NCI-H1436 (cell line): ENCODE data around the gene SH2D7.

ENCODE experiments used
- DNase-seq: peaks from one replicate; lab custom pipeline; 2025; lab: John Stamatoyannopoulos, UW

The SH2D7 gene

GRCh38 chr15:78061963-78062427, 30.4 kb upstream of the SH2D7 start:
- DNase-seq: peak; percentile 4

DNA sequence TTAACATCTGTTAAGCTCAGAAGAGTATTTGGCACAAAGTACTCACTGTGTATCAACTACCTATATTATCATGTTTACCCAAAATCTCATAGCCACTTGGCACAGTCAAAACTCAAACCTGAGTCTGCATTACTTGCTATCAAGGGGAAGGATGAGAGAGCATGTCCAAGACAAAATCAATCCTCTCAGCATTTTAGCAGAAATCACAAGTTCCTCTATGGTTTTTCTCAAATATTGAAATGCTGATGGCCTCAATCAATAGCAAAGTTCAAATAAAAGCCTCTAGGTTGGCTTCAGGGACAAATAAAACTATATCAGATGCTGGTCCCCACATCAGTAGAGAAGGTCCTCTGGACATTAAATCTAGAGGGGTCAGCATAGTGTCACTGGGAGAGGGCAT, 29.1 kb upstream of the SH2D7 start:
- DNase-seq: no peak

- no peak for DNase-seq
Measured at GRCh38 chr15:78063970-78064385, 28.4 kb upstream of the SH2D7 start.

- DNase-seq: no peak
Measured at GRCh38 chr15:78064544-78064943, 27.8 kb upstream of the SH2D7 start.

DNA sequence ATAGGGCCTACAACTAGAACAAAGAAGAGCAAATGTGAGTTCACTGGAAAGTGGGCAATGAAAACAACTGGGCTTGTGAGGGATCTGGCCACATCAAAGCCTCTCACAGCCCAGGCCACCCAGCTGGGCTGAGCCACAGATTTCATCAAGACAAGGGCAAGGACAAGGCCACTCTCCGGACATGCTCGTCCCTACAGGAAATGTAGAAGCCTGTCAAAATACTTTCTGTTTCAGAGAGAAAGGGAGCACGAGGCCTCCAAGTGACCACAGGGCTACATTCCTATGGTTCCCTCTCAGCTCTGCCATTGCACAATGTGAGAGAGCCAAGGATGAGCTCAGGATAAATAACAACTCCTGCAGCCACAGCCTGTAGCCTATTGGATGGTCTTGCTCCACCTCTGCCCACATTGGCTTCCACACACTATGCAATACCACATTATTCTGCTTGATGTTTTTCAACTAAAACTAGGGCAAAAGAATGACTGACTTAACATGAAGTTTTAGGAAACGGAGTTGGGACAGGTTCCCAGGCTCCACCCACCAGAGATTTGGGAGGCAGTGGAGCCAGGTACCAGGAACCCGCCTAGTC, 27.0 kb upstream of the SH2D7 start:
- DNase-seq: no peak

GRCh38 chr15:78065973-78066946, 26.1 kb upstream of the SH2D7 start:
- DNase-seq: no peak

GRCh38 chr15:78067328-78068228, 24.8 kb upstream of the SH2D7 start:
- DNase-seq: no peak

DNA sequence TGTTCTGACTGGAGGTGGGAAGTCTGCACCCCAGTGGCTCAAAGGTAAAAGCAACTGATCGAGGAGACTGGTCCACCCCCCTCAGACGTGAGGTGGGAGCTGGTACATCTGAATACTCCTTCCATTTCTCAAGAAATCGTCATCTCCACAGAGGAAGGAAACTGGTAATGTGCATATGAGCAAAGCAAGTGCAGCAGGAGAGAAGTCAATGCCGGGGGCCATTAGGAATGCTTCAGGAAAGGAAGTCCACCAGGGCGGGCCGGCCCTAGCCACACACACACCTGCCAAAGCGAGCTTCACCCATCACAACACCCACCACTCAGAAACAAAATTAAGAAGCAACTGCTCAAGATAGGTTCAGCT, 23.3 kb upstream of the SH2D7 start:
- no peak for DNase-seq

GRCh38 chr15:78069462-78070029, 22.8 kb upstream of the SH2D7 start:
- no peak for DNase-seq

DNA sequence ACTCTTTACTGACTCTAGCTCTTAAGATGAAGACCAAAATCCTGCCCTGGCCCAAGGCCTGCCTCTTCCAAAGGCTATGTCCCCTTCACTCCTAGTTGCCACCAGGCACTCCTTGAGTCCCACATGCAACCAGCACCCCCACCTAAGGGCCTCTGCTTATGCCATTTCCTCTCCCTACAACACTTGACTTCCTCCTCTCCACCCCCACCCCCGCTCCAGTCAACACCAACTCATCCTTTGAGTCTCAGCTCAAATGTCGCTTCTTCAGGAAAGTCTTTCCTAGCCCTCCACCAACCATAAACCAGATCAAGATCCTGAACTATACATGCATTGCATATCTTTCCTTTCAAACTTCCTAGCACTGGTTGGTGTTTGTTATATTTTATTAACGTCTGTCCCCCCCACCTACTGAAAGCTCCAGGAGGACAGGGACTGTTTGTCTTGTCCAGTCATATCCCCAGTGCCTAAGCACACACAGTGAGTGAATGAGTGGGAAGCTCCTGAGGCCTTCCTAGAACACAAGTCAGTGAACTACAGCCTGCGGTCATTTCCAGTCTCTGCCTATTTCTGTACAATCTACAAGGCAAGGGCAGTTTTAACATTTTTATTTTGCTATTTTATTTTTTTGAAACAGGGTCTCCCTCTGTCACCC, 22.2 kb upstream of the SH2D7 start:
- no peak for DNase-seq

- no peak for DNase-seq
Measured at GRCh38 chr15:78071383-78071782, 21.0 kb upstream of the SH2D7 start.

- no peak for DNase-seq
Measured at GRCh38 chr15:78072080-78072892, 20.1 kb upstream of the SH2D7 start.

DNA sequence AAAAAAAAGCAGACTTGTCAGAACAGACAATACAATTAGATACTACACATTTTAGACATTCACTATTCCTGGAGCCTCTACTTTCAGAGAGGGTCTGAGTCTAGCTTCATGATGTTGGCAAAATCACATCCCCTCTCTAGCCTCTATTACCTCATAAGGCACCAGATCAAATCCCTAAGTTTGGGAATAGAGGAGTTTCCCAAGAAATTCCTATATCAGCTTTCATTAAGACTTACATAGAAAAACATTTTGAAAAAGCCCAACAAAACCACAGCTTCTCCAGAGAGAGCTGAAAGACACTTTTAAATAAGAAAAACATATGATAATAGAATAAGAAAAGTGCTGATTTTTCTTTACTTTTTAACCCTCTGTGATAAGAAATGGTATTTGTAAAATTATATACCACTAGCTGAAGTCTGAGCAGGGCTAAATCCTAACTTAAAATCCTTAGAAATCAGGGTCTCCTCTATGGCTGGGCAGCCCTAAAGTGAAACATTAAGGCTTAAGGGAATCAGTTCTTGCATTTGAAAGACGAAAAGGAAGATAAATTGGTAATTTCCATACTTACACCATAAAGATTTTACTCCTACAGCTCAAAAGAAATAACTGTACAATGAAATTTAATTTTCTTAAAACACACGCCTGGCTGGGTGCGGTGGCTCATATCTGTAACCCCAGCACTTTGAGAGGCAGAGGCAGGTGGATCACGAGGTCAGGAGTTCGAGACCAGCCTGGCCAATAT, 19.1 kb upstream of the SH2D7 start:
- no peak for DNase-seq

DNA sequence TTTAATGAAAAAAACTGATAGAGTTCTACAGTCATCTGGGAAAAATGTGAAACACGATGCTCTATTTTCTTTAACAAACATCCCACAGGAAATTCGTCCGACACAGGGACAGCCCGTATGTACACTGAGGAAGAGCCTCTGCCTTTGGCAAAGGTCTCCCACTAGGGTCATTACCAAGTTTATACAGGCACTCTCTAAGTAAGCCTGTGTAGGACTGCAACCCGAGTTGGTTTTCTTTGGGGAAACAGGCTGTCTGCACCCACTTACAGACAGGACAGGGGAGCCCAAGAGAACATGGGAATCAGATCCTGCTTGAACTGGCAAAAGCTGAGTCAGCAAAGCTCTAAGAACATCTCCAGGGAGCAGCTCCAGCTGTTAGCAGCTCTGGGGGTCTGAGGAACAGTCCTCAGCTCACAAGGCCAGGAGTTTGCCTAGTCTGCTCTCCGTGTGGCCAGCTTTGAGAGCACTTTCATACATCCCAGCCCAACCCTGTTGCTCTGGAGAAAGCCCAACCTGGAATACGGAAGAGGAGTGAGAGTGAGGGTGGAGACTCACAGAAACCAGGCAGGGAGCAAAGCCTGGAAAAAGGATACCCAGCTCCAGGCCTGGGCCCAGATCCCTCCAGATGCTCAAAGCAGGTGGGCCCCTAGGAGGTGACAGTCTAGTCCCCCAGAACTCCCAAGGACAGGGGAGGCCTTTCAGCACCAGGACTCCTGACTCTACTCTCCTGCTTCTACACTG, 16.7 kb upstream of the SH2D7 start:
- DNase-seq: peak; percentile 4

GRCh38 chr15:78076231-78077052, 15.9 kb upstream of the SH2D7 start:
- no peak for DNase-seq

DNA sequence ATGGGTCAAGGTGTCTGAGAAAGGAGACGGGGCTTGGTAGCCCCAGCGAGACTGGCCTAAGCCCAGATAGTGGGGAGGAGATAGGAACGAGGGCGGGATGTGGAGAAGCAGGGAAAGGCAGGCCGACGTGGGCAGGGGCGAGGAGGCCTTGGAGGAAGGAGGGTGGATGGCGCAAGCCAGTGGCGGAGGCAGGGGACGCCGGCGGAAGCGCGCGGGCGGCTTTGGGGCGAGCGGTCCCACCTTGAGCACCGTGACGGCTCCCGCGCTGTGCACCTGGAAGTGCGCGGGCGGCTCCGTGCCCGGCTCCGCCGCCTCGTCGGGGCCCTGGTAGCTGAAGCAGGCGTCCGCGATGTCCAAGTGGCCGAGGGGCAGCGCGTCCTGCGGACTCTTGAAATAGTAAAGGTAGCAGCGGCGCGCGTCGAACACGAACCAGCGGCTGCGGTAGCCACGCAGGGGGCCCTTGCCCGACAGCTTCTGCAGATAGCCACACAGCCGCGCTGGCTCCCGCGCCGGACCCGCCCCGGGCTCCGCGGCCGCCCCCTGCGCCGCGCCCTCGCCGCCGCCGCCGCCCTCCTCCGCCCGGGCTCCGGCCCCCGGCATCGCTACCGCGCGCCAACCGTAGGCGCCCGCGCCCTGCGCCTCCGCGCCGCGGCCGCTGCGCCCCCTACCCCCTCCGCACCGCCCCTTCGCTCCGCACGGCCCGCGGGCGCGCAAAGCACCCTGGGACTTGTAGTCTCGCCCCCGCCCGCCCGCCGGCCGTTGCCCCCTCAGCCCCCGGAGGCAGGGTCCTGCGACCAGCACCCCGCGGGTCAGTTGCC, 15.1 kb upstream of the SH2D7 start, which contains the start of gene TBC1D2B:
Gene TBC1D2B (minus strand): TSS at position 659 of the 818 bp plus-strand sequence. CDS start 59 bp downstream, at position 600.
- DNase-seq: peak; percentile 29

GRCh38 chr15:78077871-78078210, 14.5 kb upstream of the SH2D7 start:
- no peak for DNase-seq
